H9 (cell line): ENCODE measurements around the gene LAMP1. TPM values are rescaled to one million over a fixed set of nuclear protein-coding genes. Genes with fewer than 3 reads are reported as not detected.

Experiments
- DNase-seq: peaks from one replicate; pipeline ENCODE4 v3.0.0-alpha.2; 2017
- H2AFZ ChIP-seq: one replicate; pipeline ENCODE4 v1.6.1; 2013; ENCODE audit warnings: mild to moderate bottlenecking, low read length, control low read depth, moderate library complexity
- H2AK5ac ChIP-seq: 2 replicates; pipeline ENCODE4 v1.6.1; 2013; ENCODE audit warnings: low read length, control low read depth, mixed read lengths; ENCODE audit not compliant: insufficient read length
- H2BK120ac ChIP-seq: one replicate; pipeline ENCODE4 v1.6.1; 2013; ENCODE audit warnings: low read depth, mild to moderate bottlenecking, low read length, control low read depth, inconsistent platforms; ENCODE audit not compliant: poor library complexity, severe bottlenecking
- H2BK12ac ChIP-seq: 2 replicates; pipeline ENCODE4 v1.6.1; 2013; ENCODE audit warnings: low read length, control low read depth, mixed read lengths, low read depth; ENCODE audit not compliant: insufficient read length
- H2BK15ac ChIP-seq: 2 replicates; pipeline ENCODE4 v1.6.1; 2013; ENCODE audit warnings: low read depth, low read length, control low read depth
- H2BK20ac ChIP-seq: one replicate; pipeline ENCODE4 v1.6.1; 2013; ENCODE audit warnings: low read depth, mild to moderate bottlenecking, low read length, control low read depth, inconsistent platforms; ENCODE audit not compliant: poor library complexity, severe bottlenecking
- H2BK5ac ChIP-seq: 2 replicates; pipeline ENCODE4 v1.6.1; 2013; ENCODE audit warnings: low read length, control low read depth, mixed read lengths; ENCODE audit not compliant: insufficient read length
- H3K14ac ChIP-seq: 2 replicates; pipeline ENCODE4 v1.6.1; 2013; ENCODE audit warnings: low read length, control low read depth; ENCODE audit not compliant: insufficient read depth
- H3K18ac ChIP-seq: 2 replicates; pipeline ENCODE4 v1.6.1; 2013; ENCODE audit warnings: low read depth, mild to moderate bottlenecking, mixed read lengths, low read length, control low read depth; ENCODE audit not compliant: insufficient read length
- H3K23ac ChIP-seq: 2 replicates; pipeline ENCODE4 v1.6.1; 2013; ENCODE audit warnings: low read length, control low read depth, mixed read lengths, low read depth; ENCODE audit not compliant: insufficient read length
- H3K23me2 ChIP-seq: 2 replicates; pipeline ENCODE4 v1.6.1; 2013; ENCODE audit warnings: low read depth, mild to moderate bottlenecking, mixed read lengths, low read length, control low read depth; ENCODE audit not compliant: insufficient read length, poor library complexity, severe bottlenecking
- H3K27ac ChIP-seq: 2 replicates; pipeline ENCODE4 v1.5.1; 2013; ENCODE audit warnings: low read length, control low read depth, mixed read lengths, low read depth; ENCODE audit not compliant: insufficient read length
- H3K27me3 ChIP-seq: 2 replicates; pipeline ENCODE4 v1.6.1; 2013; ENCODE audit warnings: low read length, control low read depth, inconsistent platforms; ENCODE audit not compliant: insufficient read depth
- H3K4ac ChIP-seq: 2 replicates; pipeline ENCODE4 v1.6.1; 2013; ENCODE audit warnings: low read depth, mild to moderate bottlenecking, control low read depth, inconsistent platforms, low read length, moderate library complexity
- H3K4me1 ChIP-seq: 2 replicates; pipeline ENCODE4 v1.6.1; 2013; ENCODE audit warnings: low read length, control low read depth, inconsistent platforms; ENCODE audit not compliant: insufficient read depth
- H3K4me2 ChIP-seq: 2 replicates; pipeline ENCODE4 v1.6.1; 2013; ENCODE audit warnings: low read length, control low read depth, mixed read lengths; ENCODE audit not compliant: insufficient read length, insufficient read depth
- H3K56ac ChIP-seq: 2 replicates; pipeline ENCODE4 v1.6.1; 2013; ENCODE audit warnings: low read depth, mild to moderate bottlenecking, mixed read lengths, low read length, control low read depth; ENCODE audit not compliant: insufficient read length
- H3K79me1 ChIP-seq: 2 replicates; pipeline ENCODE4 v1.6.1; 2013; ENCODE audit warnings: low read depth, mild to moderate bottlenecking, moderate library complexity, low read length, control low read depth, inconsistent platforms; ENCODE audit not compliant: insufficient read depth, poor library complexity, severe bottlenecking
- H3K79me2 ChIP-seq: 2 replicates; pipeline ENCODE4 v1.6.1; 2013; ENCODE audit warnings: low read length, control low read depth, inconsistent platforms; ENCODE audit not compliant: insufficient read depth
- H3K9ac ChIP-seq: 2 replicates; pipeline ENCODE4 v1.6.1; 2013; ENCODE audit warnings: low read length, control low read depth, mixed read lengths; ENCODE audit not compliant: insufficient read length; ENCODE audit errors: extremely low read depth
- H3K9me3 ChIP-seq: one replicate; pipeline ENCODE4 v1.6.1; 2013; ENCODE audit warnings: low read depth, low read length, inconsistent platforms; ENCODE audit not compliant: control insufficient read depth
- H3T11ph ChIP-seq: one replicate; pipeline ENCODE4 v1.6.1; 2013; ENCODE audit warnings: mild to moderate bottlenecking, low read length, control low read depth, inconsistent platforms
- H4K20me1 ChIP-seq: one replicate; pipeline ENCODE4 v1.6.1; 2013; ENCODE audit not compliant: control insufficient read depth, insufficient read length, insufficient read depth
- H4K5ac ChIP-seq: 2 replicates; pipeline ENCODE4 v1.6.1; 2013; ENCODE audit warnings: low read depth, mild to moderate bottlenecking, mixed read lengths, low read length, control low read depth; ENCODE audit not compliant: insufficient read length
- H4K8ac ChIP-seq: replicated peaks from 2 replicates; pipeline ENCODE4 v1.6.1; 2013; ENCODE audit warnings: low read length, control low read depth, mixed read lengths, low read depth; ENCODE audit not compliant: insufficient read length
- H4K91ac ChIP-seq: 2 replicates; pipeline ENCODE4 v1.6.1; 2013; ENCODE audit warnings: low read depth, mild to moderate bottlenecking, moderate library complexity, mixed read lengths, low read length, control low read depth; ENCODE audit not compliant: insufficient read length
- H3K27ac Mint-ChIP-seq, 3 experiments: 2 replicates in 2 of 3; 3 replicates in 1 of 3; pipeline ENCODE4 v1.8.0; 2020 to 2021; ENCODE audit warnings: mixed read lengths in 3 of 3, mild to moderate bottlenecking in 1 of 3, moderate library complexity in 1 of 3
- H3K27me3 Mint-ChIP-seq: 2 replicates; pipeline ENCODE4 v1.8.0; 2021; ENCODE audit warnings: low read depth, mild to moderate bottlenecking, moderate library complexity, mixed read lengths
- H3K36me3 Mint-ChIP-seq, 3 experiments: 2 replicates in 2 of 3; 3 replicates in 1 of 3; pipeline ENCODE4 v1.8.0; 2020 to 2021; ENCODE audit warnings: low read depth in 3 of 3, mixed read lengths in 3 of 3; ENCODE audit not compliant: insufficient read depth in 1 of 3
- H3K4me1 Mint-ChIP-seq, 2 experiments: 2 replicates each; pipeline ENCODE4 v1.8.0; 2020; ENCODE audit warnings: mixed read lengths in 2 of 2
- H3K4me3 Mint-ChIP-seq, 2 experiments: 2 replicates in 1 of 2; 3 replicates in 1 of 2; pipeline ENCODE4 v1.8.0; 2020 to 2021; ENCODE audit warnings: mild to moderate bottlenecking in 2 of 2, mixed read lengths in 2 of 2, moderate library complexity in 1 of 2
- H3K9me3 Mint-ChIP-seq, 2 experiments: 2 replicates in 1 of 2; 3 replicates in 1 of 2; pipeline ENCODE4 v1.8.0; 2020; ENCODE audit warnings: mild to moderate bottlenecking in 2 of 2, mixed read lengths in 2 of 2, moderate library complexity in 1 of 2
- WGBS: extraction: QIAGEN DNeasy Blood & Tissue Kit; methylation state at CpG from one replicate; pipeline ENCODE4 v1.1.7; 2013; ENCODE audit warnings: missing lambda C conversion rate, low lambda C conversion rate, mixed read lengths; ENCODE audit not compliant: insufficient read length; ENCODE audit errors: extremely low coverage; 5-methylcytosine and 5-hydroxymethylcytosine counted together
- total RNA-seq: library from RNA; stranded (reverse); gene quantifications from 2 replicates; pipeline ENCODE4 v1.2.1, GENCODE V29; 2021
- TF ChIP-seq, protein P1 (sequence below): fragments of 200-600 bp; sonication (generic); conservative IDR thresholded peaks from 3 replicates; pipeline ENCODE4 v1.8.0; 2021; ENCODE audit warnings: antibody characterized with exemption, mild to moderate bottlenecking

The LAMP1 gene
- total RNA-seq, 1 experiment from 2014 or later = 131 TPM

DNA sequence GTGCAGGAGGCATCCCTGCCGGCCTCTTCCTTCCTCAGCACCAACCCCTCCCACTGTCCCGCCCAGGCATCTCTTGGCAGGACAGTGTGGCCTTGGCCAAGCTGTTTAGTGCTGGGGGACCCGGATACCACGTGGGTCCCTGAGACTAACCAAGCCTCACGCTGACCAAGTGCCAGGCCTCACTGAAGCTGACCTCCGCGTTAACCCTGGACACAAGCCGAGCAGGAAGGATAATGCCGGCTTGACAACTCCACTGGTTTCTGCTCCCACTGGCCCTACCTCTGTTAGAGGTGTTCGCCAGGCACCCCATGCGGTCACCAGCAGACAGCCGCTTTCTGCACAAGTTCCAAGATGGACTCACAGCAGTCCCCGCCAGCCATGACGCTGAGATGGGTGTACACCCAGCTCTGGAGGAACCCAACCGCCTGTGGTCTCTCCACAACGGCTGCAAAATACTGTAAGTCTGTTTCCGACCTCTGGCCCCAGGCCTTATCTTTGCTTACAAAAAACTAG is 54.5 kb downstream of the LAMP1 start:
- H2AFZ ChIP-seq = no peak overlapping the region
- no peak overlapping the region for H3K23ac ChIP-seq
- H2BK12ac ChIP-seq = no peak overlapping the region
- H3K4me1 Mint-ChIP-seq = no peaks in the 10 kb centered on the region; a peak in 1 of 4 replicates
- H4K91ac ChIP-seq = no peak overlapping the region
- no peaks in the 10 kb centered on the region for H3K79me2 ChIP-seq
- no peak overlapping the region for H2BK5ac ChIP-seq
- H3K4ac ChIP-seq = no peak overlapping the region
- no peak overlapping the region for H3K14ac ChIP-seq
- H3K36me3 Mint-ChIP-seq = peaks cover 53 to 66% (median 64%) of the 10 kb centered on the region in 3 experiments
- H4K5ac ChIP-seq = no peak overlapping the region
- H3K9me3 Mint-ChIP-seq = peaks cover 0 to 3% of the 10 kb centered on the region in 2 experiments; a peak in 2 of 5 replicates
- no peaks in the 10 kb centered on the region for H4K20me1 ChIP-seq
- no peak overlapping the region for H3K4me3 Mint-ChIP-seq
- no peak overlapping the region for H3K27ac ChIP-seq
- H3K27me3 ChIP-seq = no peaks in the 10 kb centered on the region
- no peaks in the 10 kb centered on the region for H3K23me2 ChIP-seq
- H3K27me3 Mint-ChIP-seq = no peaks in the 10 kb centered on the region
- no peaks in the 10 kb centered on the region for H3K4me1 ChIP-seq
- WGBS = no CpG with 5 or more reads among the region's 17 CpGs
- no peak overlapping the region for H3K9ac ChIP-seq
- H2AK5ac ChIP-seq = no peak overlapping the region
- TF ChIP-seq, protein P1, sequence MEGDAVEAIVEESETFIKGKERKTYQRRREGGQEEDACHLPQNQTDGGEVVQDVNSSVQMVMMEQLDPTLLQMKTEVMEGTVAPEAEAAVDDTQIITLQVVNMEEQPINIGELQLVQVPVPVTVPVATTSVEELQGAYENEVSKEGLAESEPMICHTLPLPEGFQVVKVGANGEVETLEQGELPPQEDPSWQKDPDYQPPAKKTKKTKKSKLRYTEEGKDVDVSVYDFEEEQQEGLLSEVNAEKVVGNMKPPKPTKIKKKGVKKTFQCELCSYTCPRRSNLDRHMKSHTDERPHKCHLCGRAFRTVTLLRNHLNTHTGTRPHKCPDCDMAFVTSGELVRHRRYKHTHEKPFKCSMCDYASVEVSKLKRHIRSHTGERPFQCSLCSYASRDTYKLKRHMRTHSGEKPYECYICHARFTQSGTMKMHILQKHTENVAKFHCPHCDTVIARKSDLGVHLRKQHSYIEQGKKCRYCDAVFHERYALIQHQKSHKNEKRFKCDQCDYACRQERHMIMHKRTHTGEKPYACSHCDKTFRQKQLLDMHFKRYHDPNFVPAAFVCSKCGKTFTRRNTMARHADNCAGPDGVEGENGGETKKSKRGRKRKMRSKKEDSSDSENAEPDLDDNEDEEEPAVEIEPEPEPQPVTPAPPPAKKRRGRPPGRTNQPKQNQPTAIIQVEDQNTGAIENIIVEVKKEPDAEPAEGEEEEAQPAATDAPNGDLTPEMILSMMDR = no peak
- H3K9me3 ChIP-seq = no peaks in the 10 kb centered on the region
- H2BK120ac ChIP-seq = no peak overlapping the region
- H3K18ac ChIP-seq = no peak overlapping the region
- no peaks in the 10 kb centered on the region for H3K79me1 ChIP-seq
- peak; percentile 27 for DNase-seq
- H3K27ac Mint-ChIP-seq = no peak overlapping the region
- H4K8ac ChIP-seq = no peak overlapping the region
- H2BK20ac ChIP-seq = no peak overlapping the region
- H2BK15ac ChIP-seq = no peak overlapping the region
- H3K4me2 ChIP-seq = no peak overlapping the region
- H3T11ph ChIP-seq = no peak overlapping the region
- H3K56ac ChIP-seq = no peak overlapping the region
